Neural cell (in vitro differentiated cells): ENCODE results near the gene DSCAM. TPM values are rescaled to one million over a fixed set of nuclear protein-coding genes. Genes with fewer than 3 reads are reported as not detected.
A peak's percentile ranks its signal among the peaks of the same experiment; 100 is the strongest.

Source experiments
- H2AFZ ChIP-seq: fragments of 200-600, 300-800 bp; sonication (generic), shearing (Covaris generic); 2 replicates; pipeline ENCODE4 v1.6.0; 2014; ENCODE audit warnings: low read depth, mild to moderate bottlenecking, antibody characterized with exemption, low read length, moderate library complexity
- H3F3A ChIP-seq: fragments of 200-600 bp; shearing (Covaris generic); 2 replicates; pipeline ENCODE4 v1.6.1; 2016; ENCODE audit warnings: mild to moderate bottlenecking, moderate library complexity, mixed read lengths, antibody characterized with exemption, low read length; ENCODE audit not compliant: insufficient read depth, poor library complexity, severe bottlenecking
- H3K27ac ChIP-seq: fragments of 200-600, 300-800 bp; sonication (generic), shearing (Covaris generic); 2 replicates; pipeline ENCODE4 v1.5.1; 2014; ENCODE audit warnings: mild to moderate bottlenecking, low read length, moderate library complexity
- H3K27me3 ChIP-seq: fragments of 300-800, 200-600 bp; sonication (generic), shearing (Covaris generic); 2 replicates; pipeline ENCODE4 v1.6.0; 2014; ENCODE audit warnings: mild to moderate bottlenecking, low read depth, low read length, moderate library complexity; ENCODE audit not compliant: insufficient read depth
- H3K36me3 ChIP-seq: fragments of 300-800, 200-600 bp; sonication (generic), shearing (Covaris generic); 2 replicates; pipeline ENCODE4 v1.5.1; 2014; ENCODE audit warnings: mild to moderate bottlenecking, antibody characterized with exemption, low read length, moderate library complexity; ENCODE audit not compliant: insufficient read depth
- H3K4me2 ChIP-seq: fragments of 300-800, 200-600 bp; sonication (generic), shearing (Covaris generic); 2 replicates; pipeline ENCODE4 v1.6.0; 2014; ENCODE audit warnings: mild to moderate bottlenecking, low read length
- H3K4me3 ChIP-seq: fragments of 300-800, 200-600 bp; sonication (generic), shearing (Covaris generic); 2 replicates; pipeline ENCODE4 v1.5.1; 2014; ENCODE audit warnings: mild to moderate bottlenecking, low read length, moderate library complexity
- H3K79me2 ChIP-seq: fragments of 200-600 bp; shearing (Covaris generic); replicated peaks from 2 replicates; pipeline ENCODE4 v1.6.0; 2014; ENCODE audit warnings: mild to moderate bottlenecking, low read length, moderate library complexity; ENCODE audit not compliant: insufficient read depth
- H3K9ac ChIP-seq: fragments of 300-800, 200-600 bp; sonication (generic), shearing (Covaris generic); 2 replicates; pipeline ENCODE4 v1.6.1; 2016; ENCODE audit warnings: mild to moderate bottlenecking, low read length, mixed read lengths
- H3K9me2 ChIP-seq: fragments of 200-600 bp; shearing (Covaris generic); 2 replicates; pipeline ENCODE4 v1.6.1; 2016; ENCODE audit warnings: mild to moderate bottlenecking, low read length, mixed read lengths; ENCODE audit not compliant: insufficient read depth
- H3K9me3 ChIP-seq: fragments of 200-600, 300-800 bp; sonication (generic), shearing (Covaris generic); 2 replicates; pipeline ENCODE4 v1.6.1; 2016; ENCODE audit warnings: mild to moderate bottlenecking, mixed run types, low read length, moderate library complexity, mixed read lengths
- H4K20me1 ChIP-seq: fragments of 200-600 bp; shearing (Covaris generic); 2 replicates; pipeline ENCODE4 v1.6.1; 2016; ENCODE audit warnings: mild to moderate bottlenecking, mixed run types; ENCODE audit not compliant: insufficient read depth
- EP300 ChIP-seq: fragments of 450-650 bp; conservative IDR thresholded peaks from 2 replicates; pipeline ENCODE4 v1.6.1; 2014; ENCODE audit warnings: antibody characterized with exemption, mild to moderate bottlenecking, moderate library complexity; ENCODE audit not compliant: poor library complexity, severe bottlenecking
- EZH2 ChIP-seq: fragments of 200-600, 300-800 bp; shearing (Covaris generic), sonication (generic); IDR thresholded peaks from 2 replicates; pipeline ENCODE4 v1.6.1; 2014; ENCODE audit warnings: antibody characterized with exemption, low read length, borderline replicate concordance, mild to moderate bottlenecking; ENCODE audit not compliant: insufficient read depth, poor library complexity, severe bottlenecking
- MXI1 ChIP-seq: fragments of 450-650 bp; conservative IDR thresholded peaks from 2 replicates; pipeline ENCODE4 v1.6.1; 2014; ENCODE audit warnings: antibody characterized with exemption, mild to moderate bottlenecking; ENCODE audit not compliant: poor library complexity, severe bottlenecking
- POLR2AphosphoS5 ChIP-seq: IDR thresholded peaks from 2 replicates; pipeline ENCODE4 v1.6.1; 2012
- RAD21 ChIP-seq: fragments of 450-650 bp; conservative IDR thresholded peaks from 2 replicates; pipeline ENCODE4 v1.6.1; 2014; ENCODE audit warnings: antibody characterized with exemption, mild to moderate bottlenecking, moderate library complexity
- REST ChIP-seq: IDR thresholded peaks from 2 replicates; pipeline ENCODE4 v1.6.1; 2012; ENCODE audit warnings: borderline replicate concordance
- SMC3 ChIP-seq: fragments of 450-650 bp; conservative IDR thresholded peaks from 2 replicates; pipeline ENCODE4 v1.6.1; 2014; ENCODE audit warnings: antibody characterized with exemption, mild to moderate bottlenecking, moderate library complexity; ENCODE audit not compliant: poor library complexity
- TAF1 ChIP-seq: IDR thresholded peaks from 2 replicates; pipeline ENCODE4 v1.6.1; 2012; ENCODE audit warnings: low read depth
- polyA plus RNA-seq: library from polyadenylated mRNA; depleted of rRNA; stranded (reverse); fragments of >200 nt; gene quantifications from 2 replicates; pipeline ENCODE4 v1.2.3, GENCODE V29; 2014
- TF ChIP-seq, protein P1 (sequence below): fragments of 450-650 bp; IDR thresholded peaks from 2 replicates; pipeline ENCODE4 v1.5.1; 2014; ENCODE audit warnings: antibody characterized with exemption, mild to moderate bottlenecking, moderate library complexity; ENCODE audit not compliant: poor library complexity, severe bottlenecking

Gene DSCAM
- polyA plus RNA-seq, 1 donor from 2014 or later, result 5.3 TPM

DNA sequence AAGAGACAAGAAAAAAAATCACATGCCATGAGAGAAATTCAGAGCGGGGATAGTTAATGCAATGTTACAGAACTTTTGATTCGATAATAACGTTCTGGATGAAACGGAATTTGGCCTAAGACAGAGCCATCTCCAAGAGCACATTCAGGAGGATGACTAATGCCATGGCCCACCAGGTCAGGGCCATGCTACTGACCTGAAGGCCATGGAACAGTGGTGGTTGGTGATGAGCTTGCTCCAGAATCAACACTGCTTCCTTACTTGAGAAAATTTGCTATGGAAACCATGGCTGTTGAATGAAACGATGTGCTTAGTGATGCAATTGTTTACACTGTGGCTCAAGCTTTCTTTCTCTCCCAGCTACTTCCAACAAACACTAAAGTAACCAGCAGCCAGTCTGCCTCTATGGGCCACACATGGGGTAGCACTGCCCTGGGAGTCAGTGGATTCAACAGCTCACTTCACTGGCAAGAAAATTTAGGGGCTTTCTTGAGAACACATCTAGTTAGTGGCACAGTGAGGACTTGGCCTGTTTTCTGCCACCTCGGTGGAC is 680.6 kb downstream of the DSCAM start:
- H3K36me3 ChIP-seq, result peaks cover 8% of the 10 kb centered on the region
- no peak overlapping the region for H3K4me3 ChIP-seq
- H3K9me3 ChIP-seq, result no peaks in the 10 kb centered on the region
- no peaks in the 10 kb centered on the region for H3F3A ChIP-seq
- H3K4me2 ChIP-seq, result no peak overlapping the region
- H3K27me3 ChIP-seq, result no peaks in the 10 kb centered on the region
- H2AFZ ChIP-seq, result no peak overlapping the region
- no peak overlapping the region for H3K9ac ChIP-seq
- TF ChIP-seq MXI1, result no peak
- no peak for TF ChIP-seq EZH2
- TF ChIP-seq, protein P1, sequence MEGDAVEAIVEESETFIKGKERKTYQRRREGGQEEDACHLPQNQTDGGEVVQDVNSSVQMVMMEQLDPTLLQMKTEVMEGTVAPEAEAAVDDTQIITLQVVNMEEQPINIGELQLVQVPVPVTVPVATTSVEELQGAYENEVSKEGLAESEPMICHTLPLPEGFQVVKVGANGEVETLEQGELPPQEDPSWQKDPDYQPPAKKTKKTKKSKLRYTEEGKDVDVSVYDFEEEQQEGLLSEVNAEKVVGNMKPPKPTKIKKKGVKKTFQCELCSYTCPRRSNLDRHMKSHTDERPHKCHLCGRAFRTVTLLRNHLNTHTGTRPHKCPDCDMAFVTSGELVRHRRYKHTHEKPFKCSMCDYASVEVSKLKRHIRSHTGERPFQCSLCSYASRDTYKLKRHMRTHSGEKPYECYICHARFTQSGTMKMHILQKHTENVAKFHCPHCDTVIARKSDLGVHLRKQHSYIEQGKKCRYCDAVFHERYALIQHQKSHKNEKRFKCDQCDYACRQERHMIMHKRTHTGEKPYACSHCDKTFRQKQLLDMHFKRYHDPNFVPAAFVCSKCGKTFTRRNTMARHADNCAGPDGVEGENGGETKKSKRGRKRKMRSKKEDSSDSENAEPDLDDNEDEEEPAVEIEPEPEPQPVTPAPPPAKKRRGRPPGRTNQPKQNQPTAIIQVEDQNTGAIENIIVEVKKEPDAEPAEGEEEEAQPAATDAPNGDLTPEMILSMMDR, result no peak
- no peak for TF ChIP-seq POLR2AphosphoS5
- no peak for TF ChIP-seq EP300
- no peak for TF ChIP-seq REST
- TF ChIP-seq RAD21, result no peak
- TF ChIP-seq SMC3, result no peak
- no peak for TF ChIP-seq TAF1
- H3K9me2 ChIP-seq, result no peaks in the 10 kb centered on the region
- no peaks in the 10 kb centered on the region for H3K79me2 ChIP-seq
- peak overlapping the region; percentile 63 for H3K27ac ChIP-seq
- H4K20me1 ChIP-seq, result no peaks in the 10 kb centered on the region

DNA sequence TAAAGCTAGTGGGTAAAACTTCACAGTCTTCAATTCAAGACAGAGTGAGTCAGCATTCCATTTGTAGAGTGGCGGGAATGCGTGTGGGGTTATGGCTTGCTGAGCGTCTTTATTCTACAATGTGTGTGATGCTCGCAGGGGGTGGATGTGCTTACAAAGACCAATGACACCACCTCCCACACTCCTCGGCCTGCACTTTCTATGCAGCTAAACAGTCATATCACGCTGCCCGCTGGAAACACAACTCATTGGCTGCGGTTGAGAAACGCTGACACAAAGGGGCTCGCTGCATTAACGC is 681.2 kb downstream of the DSCAM start:
- H2AFZ ChIP-seq, result no peak overlapping the region
- peak overlapping the region; percentile 63 for H3K27ac ChIP-seq
- no peaks in the 10 kb centered on the region for H4K20me1 ChIP-seq
- no peak overlapping the region for H3K4me2 ChIP-seq
- no peaks in the 10 kb centered on the region for H3K27me3 ChIP-seq
- no peak for TF ChIP-seq POLR2AphosphoS5
- no peak for TF ChIP-seq RAD21
- TF ChIP-seq MXI1, result no peak
- TF ChIP-seq REST, result no peak
- TF ChIP-seq TAF1, result no peak
- TF ChIP-seq, protein P1, result no peak
- no peak for TF ChIP-seq SMC3
- no peak for TF ChIP-seq EP300
- no peak for TF ChIP-seq EZH2
- peaks cover 8% of the 10 kb centered on the region for H3K36me3 ChIP-seq
- H3K79me2 ChIP-seq, result no peaks in the 10 kb centered on the region
- H3K9ac ChIP-seq, result peak overlapping the region; percentile 29
- no peaks in the 10 kb centered on the region for H3K9me3 ChIP-seq
- H3K9me2 ChIP-seq, result no peaks in the 10 kb centered on the region
- no peak overlapping the region for H3K4me3 ChIP-seq
- H3F3A ChIP-seq, result no peaks in the 10 kb centered on the region
